HepG2 (cell line): ENCODE data around the gene JAK2. TPM values are rescaled to one million over a fixed set of nuclear protein-coding genes. Genes with fewer than 3 reads are reported as not detected.
"Not testable (repeated sequence)": the region's sequence is repeated elsewhere in the genome, so short reads cannot be mapped to it uniquely, and the experiment has no call there.

Experiments used
- ATAC-seq: fragments of 200-7000 bp; cut with Tn5 transposase; 3 replicates; pipeline ENCODE4 v1.9.1; 2020; ENCODE audit warnings: mild to moderate bottlenecking, moderate library complexity
- BruUV-seq: library from RNA; stranded (reverse); fragments of 400-500 nt; replicated peaks from 2 replicates; lab custom pipeline; 2021; lab: Mats Ljungman, UMichigan
- CTCF ChIA-PET: fragments of 300-600 bp; formaldehyde crosslinking; extraction: SDS; loops from one replicate; lab custom pipeline; 2021; ENCODE audit warnings: low total read pairs, inconsistent platforms, low intra/inter-chr PET ratio; lab: Yijun Ruan, JAX
- POLR2A ChIA-PET: fragments of 350-600 bp; sonication (Branson Sonifier 250); formaldehyde crosslinking; loops from one replicate; lab custom pipeline; 2020; ENCODE audit warnings: antibody characterized with exemption, inconsistent platforms; lab: Yijun Ruan, JAX
- DNase-seq: peaks from one replicate; pipeline ENCODE4 v3.0.0-alpha.2; 2015; ENCODE audit warnings: low spot score
- FAIRE-seq: peaks from 3 replicates; lab custom pipeline; 2011; peaks lifted over from hg19 to GRCh38; lab: Jason Lieb, UNC
- H2AFZ ChIP-seq: one replicate; pipeline ENCODE4 v1.6.1; 2011; ENCODE audit warnings: low read length, inconsistent platforms
- H3K27ac ChIP-seq: fragments of 300-600 bp; 3 replicates; pipeline ENCODE4 v1.8.0; 2011; ENCODE audit warnings: mixed run types, mild to moderate bottlenecking, mixed read lengths, low read length, inconsistent platforms; ENCODE audit not compliant: insufficient read depth; ENCODE audit errors: extremely low read length
- H3K27me3 ChIP-seq, 2 experiments: fragments of 200-600 bp in 1 of 2; 2 replicates in 1 of 2; 3 replicates in 1 of 2; pipeline versions ENCODE4 v1.6.0 to v1.8.0; 2011; ENCODE audit warnings: low read length in 2 of 2, mild to moderate bottlenecking in 2 of 2, moderate library complexity in 2 of 2, inconsistent platforms in 1 of 2; ENCODE audit not compliant: insufficient read depth in 2 of 2, control insufficient read depth in 1 of 2
- H3K36me3 ChIP-seq, 2 experiments: fragments of 200-600 bp in 1 of 2; replicated peaks in 1 of 2; 2 replicates in 1 of 2; 3 replicates in 1 of 2; pipeline versions ENCODE4 v1.5.1 to v1.8.0; 2011; ENCODE audit warnings: low read length in 2 of 2, inconsistent platforms in 1 of 2; ENCODE audit not compliant: insufficient read depth in 2 of 2, control insufficient read depth in 1 of 2
- H3K4me1 ChIP-seq: 2 replicates; pipeline ENCODE4 v1.5.1; 2012; ENCODE audit warnings: low read length, inconsistent platforms; ENCODE audit not compliant: insufficient read depth
- H3K4me2 ChIP-seq: 2 replicates; pipeline ENCODE4 v1.6.0; 2011; ENCODE audit warnings: low read depth, low read length, inconsistent platforms
- H3K4me3 ChIP-seq, 3 experiments: fragments of 200-600 bp in 1 of 3; sonication (generic), shearing (Covaris generic) in 1 of 3; replicated peaks in 1 of 3; 2 replicates each; pipeline ENCODE4 v1.5.1; 2011 to 2016; ENCODE audit warnings: low read length in 3 of 3, inconsistent platforms in 2 of 3, low read depth in 2 of 3, mild to moderate bottlenecking in 2 of 3, control low read depth in 1 of 3, mixed read lengths in 1 of 3; ENCODE audit not compliant: insufficient read depth in 1 of 3
- H3K79me2 ChIP-seq: one replicate; pipeline ENCODE4 v1.6.1; 2011; ENCODE audit warnings: low read length, inconsistent platforms; ENCODE audit not compliant: insufficient read depth
- H3K9ac ChIP-seq: 2 replicates; pipeline ENCODE4 v1.6.0; 2011; ENCODE audit warnings: mild to moderate bottlenecking, low read depth, low read length, inconsistent platforms; ENCODE audit not compliant: insufficient read depth
- H3K9me3 ChIP-seq: 2 replicates; pipeline ENCODE4 v1.5.1; 2012; ENCODE audit warnings: mild to moderate bottlenecking, low read length
- H4K20me1 ChIP-seq: 2 replicates; pipeline ENCODE4 v1.6.0; 2011; ENCODE audit warnings: inconsistent platforms, mild to moderate bottlenecking, low read length, moderate library complexity; ENCODE audit not compliant: insufficient read depth
- ATM ChIP-seq: fragments of 450-650 bp; IDR thresholded peaks from 2 replicates; pipeline ENCODE4 v1.7.1; 2017; ENCODE audit warnings: mild to moderate bottlenecking, borderline replicate concordance
- EEA1 ChIP-seq: sonication (generic); formaldehyde crosslinking; IDR thresholded peaks from 2 replicates; pipeline ENCODE4 v1.5.1; 2020; ENCODE audit warnings: mild to moderate bottlenecking, missing genetic modification reagents, borderline replicate concordance
- GATAD1 ChIP-seq: IDR thresholded peaks from 2 replicates; pipeline ENCODE4 v1.6.1; 2016; ENCODE audit warnings: missing genetic modification reagents, missing compliant biosample characterization
- MIER2 ChIP-seq: IDR thresholded peaks from 2 replicates; pipeline ENCODE4 v1.6.1; 2016; ENCODE audit warnings: missing biosample characterization, missing genetic modification reagents
- MXD4 ChIP-seq: IDR thresholded peaks from 2 replicates; pipeline ENCODE4 v1.6.1; 2016; ENCODE audit warnings: mild to moderate bottlenecking, missing biosample characterization, missing genetic modification reagents
- PHF21A ChIP-seq: sonication (generic); formaldehyde crosslinking; IDR thresholded peaks from 2 replicates; pipeline ENCODE4 v1.5.0; 2020; ENCODE audit warnings: mild to moderate bottlenecking, missing genetic modification reagents
- PHF8 ChIP-seq: sonication (generic); formaldehyde crosslinking; IDR thresholded peaks from 2 replicates; pipeline ENCODE4 v1.5.0; 2020; ENCODE audit warnings: missing genetic modification reagents
- REPIN1 ChIP-seq: sonication (generic); formaldehyde crosslinking; IDR thresholded peaks from 2 replicates; pipeline ENCODE4 v1.8.0; 2022; ENCODE audit warnings: missing genetic modification reagents, low read depth, mild to moderate bottlenecking, borderline replicate concordance
- ZNF280B ChIP-seq: sonication (generic); formaldehyde crosslinking; IDR thresholded peaks from 2 replicates; pipeline ENCODE4 v1.5.0; 2020; ENCODE audit warnings: missing genetic modification reagents, mild to moderate bottlenecking, borderline replicate concordance
- whole genome bisulfite sequencing: methylation state at CpG from one replicate; pipeline ENCODE4 v1.1.6; 2017; ENCODE audit warnings: low lambda C conversion rate; 5-methylcytosine and 5-hydroxymethylcytosine counted together
- in situ Hi-C: cut with HindIII; loops from 2 replicates; pipeline ENCODE4 v1.10.0; 2017; ENCODE audit warnings: low pct_unique_long_range_greater_than_20kb; ENCODE audit not compliant: extremely low pct_ligation_motif_present
- intact Hi-C: fragments of 100-400 bp; cut with micrococcal nuclease; formaldehyde crosslinking; loops from one replicate; pipeline ENCODE4 v1.10.0; 2022; ENCODE audit not compliant: unreplicated experiment
- polyA plus RNA-seq, 8 experiments: library from polyadenylated mRNA; depleted of rRNA in 3 of 8; stranded (reverse) in 7 of 8; unstranded in 1 of 8; fragments of >200 nt; fragmentation: Illumina TruSeq in 4 of 8; extraction: Trizol in 4 of 8; gene quantifications; 2 replicates each; pipeline versions ENCODE4 v1.2.1 to v1.2.3, GENCODE V29; 2011 to 2016; ENCODE audit warnings: low read depth in 4 of 8, missing spikeins in 1 of 8, mixed read lengths in 1 of 8; ENCODE audit not compliant: insufficient read depth in 1 of 8
- total RNA-seq, 5 experiments: library from RNA; depleted of rRNA; stranded (reverse); fragments of >200 nt; fragmentation: Illumina TruSeq; extraction: Trizol; gene quantifications; 2 replicates each; pipeline ENCODE4 v1.2.3, GENCODE V29; 2016; ENCODE audit warnings: low read depth in 1 of 5
- TF ChIP-seq, protein P1 (sequence below): sonication (generic); formaldehyde crosslinking; IDR thresholded peaks from 2 replicates; pipeline ENCODE4 v1.4.0; 2020; ENCODE audit warnings: missing genetic modification reagents
- TF ChIP-seq, protein P2 (sequence below): sonication (generic); formaldehyde crosslinking; IDR thresholded peaks from 2 replicates; pipeline ENCODE4 v1.4.0; 2020; ENCODE audit warnings: missing genetic modification reagents, borderline replicate concordance

JAK2 gene
- total and polyA plus RNA-seq, 2 of the 13 experiments (the other 11 are each of a cell fraction or from before 2014, with no cell fraction given), result 1.1 to 4.1 TPM

- TF ChIP-seq REPIN1 (no peak), EEA1 (CRISPR knock-in tag) (no peak), PHF8 (CRISPR knock-in tag) (no peak), MIER2 (CRISPR knock-in tag) (no peak)
Measured at GRCh38 chr9:5025416-5025815, 40.3 kb downstream of the JAK2 start (continued).

GRCh38 chr9:5031941-5032340, 46.9 kb downstream of the JAK2 start:
- FAIRE-seq, POLR2A ChIA-PET: not testable (repeated sequence)
- WGBS, result 97% methylated on average over 18 of the region's 19 CpGs

DNA sequence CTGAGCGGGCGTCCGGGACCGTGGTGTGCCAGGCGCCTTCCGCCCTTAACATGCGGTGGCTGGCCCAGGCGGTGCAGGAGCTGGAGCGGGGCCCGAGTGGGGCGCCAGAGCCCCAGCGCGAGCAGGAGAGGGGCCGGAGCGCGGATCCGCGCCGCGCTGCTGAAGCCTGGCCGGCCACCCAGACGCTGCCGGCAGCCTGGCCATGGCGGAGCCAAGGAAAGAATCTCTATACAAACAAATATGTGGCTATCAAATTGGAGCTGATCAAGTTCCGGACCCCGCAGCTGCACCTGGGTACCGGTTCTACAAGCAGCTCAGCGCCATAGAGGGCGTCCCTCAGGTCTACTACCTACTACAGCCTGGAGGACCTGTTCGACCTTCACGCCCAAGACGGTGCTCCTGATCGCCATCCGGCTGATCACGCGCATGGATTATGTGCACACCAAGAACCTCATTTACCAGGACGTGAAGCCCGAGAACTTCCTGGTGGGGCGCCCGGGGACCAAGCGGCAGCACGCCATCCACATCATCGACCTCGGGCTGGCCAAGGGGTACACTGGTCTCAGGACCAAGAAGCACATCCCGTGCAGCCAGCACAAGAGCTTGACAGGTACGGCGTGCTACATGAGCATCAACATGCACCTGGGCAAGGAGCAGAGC, 55.8 kb downstream of the JAK2 start:
- intact Hi-C loops (no loop called here), in situ Hi-C loops (no loop called here)
- Histone ChIP-seq H3K9ac (no peak overlapping the region), H3K4me2 (no peak overlapping the region), H3K27ac (no peak overlapping the region), H3K4me1 (no peaks in the 10 kb centered on the region), H3K4me3 (no peak overlapping the region), H3K79me2 (no peaks in the 10 kb centered on the region), H3K27me3 (no peaks in the 10 kb centered on the region), H2AFZ (no peak overlapping the region), H4K20me1 (no peaks in the 10 kb centered on the region), H3K9me3 (no peaks in the 10 kb centered on the region; the same call in 1 of the 2 replicates), H3K36me3 (no peaks in the 10 kb centered on the region; a peak in 1 of 5 replicates)
- 98% methylated on average over 35 of the region's 47 CpGs for WGBS
- ChIA-PET POLR2A (no interaction called here), CTCF (no interaction called here)
- FAIRE-seq, result no peak
- no peak for ATAC-seq
- BruUV-seq, result no TSS peak
- no peak for DNase-seq
- TF ChIP-seq GATAD1 (CRISPR knock-in tag), result no peak
- TF ChIP-seq, protein P1, sequence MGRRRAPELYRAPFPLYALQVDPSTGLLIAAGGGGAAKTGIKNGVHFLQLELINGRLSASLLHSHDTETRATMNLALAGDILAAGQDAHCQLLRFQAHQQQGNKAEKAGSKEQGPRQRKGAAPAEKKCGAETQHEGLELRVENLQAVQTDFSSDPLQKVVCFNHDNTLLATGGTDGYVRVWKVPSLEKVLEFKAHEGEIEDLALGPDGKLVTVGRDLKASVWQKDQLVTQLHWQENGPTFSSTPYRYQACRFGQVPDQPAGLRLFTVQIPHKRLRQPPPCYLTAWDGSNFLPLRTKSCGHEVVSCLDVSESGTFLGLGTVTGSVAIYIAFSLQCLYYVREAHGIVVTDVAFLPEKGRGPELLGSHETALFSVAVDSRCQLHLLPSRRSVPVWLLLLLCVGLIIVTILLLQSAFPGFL, result no peak
- no peak for TF ChIP-seq ZNF280B (CRISPR knock-in tag)
- TF ChIP-seq MXD4, result no peak
- TF ChIP-seq PHF21A (CRISPR knock-in tag), result no peak
- TF ChIP-seq, protein P2, sequence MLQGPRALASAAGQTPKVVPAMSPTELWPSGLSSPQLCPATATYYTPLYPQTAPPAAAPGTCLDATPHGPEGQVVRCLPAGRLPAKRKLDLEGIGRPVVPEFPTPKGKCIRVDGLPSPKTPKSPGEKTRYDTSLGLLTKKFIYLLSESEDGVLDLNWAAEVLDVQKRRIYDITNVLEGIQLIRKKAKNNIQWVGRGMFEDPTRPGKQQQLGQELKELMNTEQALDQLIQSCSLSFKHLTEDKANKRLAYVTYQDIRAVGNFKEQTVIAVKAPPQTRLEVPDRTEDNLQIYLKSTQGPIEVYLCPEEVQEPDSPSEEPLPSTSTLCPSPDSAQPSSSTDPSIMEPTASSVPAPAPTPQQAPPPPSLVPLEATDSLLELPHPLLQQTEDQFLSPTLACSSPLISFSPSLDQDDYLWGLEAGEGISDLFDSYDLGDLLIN (CRISPR knock-in tag), result no peak
- TF ChIP-seq ATM, result no peak

More at GRCh38 chr9:5031941-5032340, 46.9 kb downstream of the JAK2 start:
- intact Hi-C loops, CTCF ChIA-PET, DNase-seq, H3K9ac ChIP-seq, H3K79me2 ChIP-seq, H4K20me1 ChIP-seq, H2AFZ ChIP-seq, H3K4me3 ChIP-seq, in situ Hi-C loops, ATAC-seq, H3K9me3 ChIP-seq, H3K27me3 ChIP-seq, H3K36me3 ChIP-seq, BruUV-seq, H3K4me1 ChIP-seq, H3K27ac ChIP-seq, H3K4me2 ChIP-seq: not testable (repeated sequence)
